GM12891 (cell line): ENCODE data around the gene ANO9.

Experiments used
- PAX5 ChIP-seq: IDR thresholded peaks from 2 replicates; pipeline ENCODE4 v1.6.1; 2011; ENCODE audit warnings: low read length, moderate library complexity, mild to moderate bottlenecking; ENCODE audit not compliant: insufficient read depth, severe bottlenecking
- POLR2A ChIP-seq: IDR thresholded peaks from 2 replicates; pipeline ENCODE4 v1.6.1; 2011; ENCODE audit warnings: low read depth, low read length, control low read depth
- POLR2AphosphoS5 ChIP-seq: IDR thresholded peaks from 2 replicates; pipeline ENCODE4 v1.6.1; 2011; ENCODE audit warnings: low read depth, low read length, control low read depth
- POU2F2 ChIP-seq: IDR thresholded peaks from 2 replicates; pipeline ENCODE4 v1.6.1; 2011; ENCODE audit warnings: low read depth, mild to moderate bottlenecking, control low read depth, low read length, moderate library complexity
- SPI1 ChIP-seq: IDR thresholded peaks from 2 replicates; pipeline ENCODE4 v1.6.1; 2011; ENCODE audit warnings: low read depth, low read length, control low read depth
- TAF1 ChIP-seq: IDR thresholded peaks from 2 replicates; pipeline ENCODE4 v1.6.1; 2011; ENCODE audit warnings: low read depth, low read length, control low read depth

DNA sequence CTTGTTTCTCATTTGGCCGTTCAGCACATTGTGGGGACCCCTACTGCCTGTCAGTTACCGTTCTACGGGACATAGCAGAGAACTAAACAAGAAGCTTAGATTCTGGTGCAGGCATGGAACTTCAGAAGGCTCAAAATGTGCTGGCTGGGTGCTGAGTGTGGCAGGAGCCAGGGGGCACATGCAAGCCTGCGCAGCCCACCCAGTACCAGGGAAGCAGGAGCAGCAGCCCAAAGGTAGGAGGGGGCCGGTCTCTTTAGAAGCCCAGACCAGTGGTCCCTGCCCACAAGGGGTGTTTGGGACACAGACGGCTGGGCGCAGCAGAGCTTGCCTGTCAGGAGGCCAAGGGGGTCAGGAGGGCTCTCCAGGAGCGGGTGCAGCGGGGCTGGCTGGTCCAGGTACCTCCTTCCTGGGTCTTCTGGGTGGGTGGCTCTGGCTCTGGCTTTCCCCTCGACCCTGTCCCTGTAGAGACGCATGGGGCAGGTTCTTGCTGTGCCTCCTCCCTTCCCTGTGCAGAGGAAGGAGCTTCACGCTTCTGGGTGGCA lies 10.5 kb upstream of the ANO9 start:
- TF ChIP-seq TAF1 (no peak), POLR2A (no peak), POLR2AphosphoS5 (no peak), SPI1 (no peak), PAX5 (no peak), POU2F2 (no peak)
